OCI-LY7 (cell line): ENCODE data around the gene CAPN5.

Source experiments
- EZH2phosphoT487 ChIP-seq: fragments of 200-600 bp; sonication (generic); IDR thresholded peaks from 2 replicates; pipeline ENCODE4 v1.6.1; 2018; ENCODE audit warnings: low read depth, borderline replicate concordance, mild to moderate bottlenecking, mixed run types, antibody characterized with exemption, low read length, moderate library complexity, mixed read lengths
- TF ChIP-seq, protein P1 (sequence below): fragments of 200-600 bp; sonication (generic); conservative IDR thresholded peaks from 2 replicates; pipeline ENCODE4 v1.5.1; 2014; ENCODE audit warnings: mild to moderate bottlenecking, antibody characterized with exemption, low read length, moderate library complexity, mixed read lengths

DNA sequence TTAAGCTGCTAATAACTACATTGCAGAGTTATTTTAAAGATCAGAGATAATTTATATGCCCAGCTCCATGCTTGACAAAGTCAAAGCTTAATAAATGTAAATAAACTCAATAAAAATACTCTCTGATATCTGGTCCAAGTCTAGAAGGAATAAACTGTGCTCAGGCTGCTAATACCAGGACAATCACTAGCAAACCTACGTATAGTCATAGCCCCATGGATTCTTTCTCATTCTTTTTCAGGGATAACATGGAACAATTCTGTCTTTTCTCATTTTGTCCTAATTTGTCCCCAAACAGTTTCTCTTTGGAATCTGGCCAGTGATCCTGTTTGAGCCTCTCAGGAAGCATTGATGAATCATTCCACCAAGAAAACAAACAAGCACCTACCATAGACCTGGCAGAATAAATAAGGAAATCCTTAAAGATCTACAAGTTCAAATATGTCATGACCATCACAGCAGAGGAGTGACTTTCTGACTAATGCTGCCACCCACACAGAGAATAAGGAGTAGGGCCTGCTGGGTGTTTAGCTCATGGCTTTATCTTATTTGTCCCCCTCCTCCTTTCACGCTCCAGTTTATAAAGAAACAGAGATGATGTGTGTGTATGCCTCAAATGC is 46.7 kb upstream of the CAPN5 start:
- TF ChIP-seq, protein P1, sequence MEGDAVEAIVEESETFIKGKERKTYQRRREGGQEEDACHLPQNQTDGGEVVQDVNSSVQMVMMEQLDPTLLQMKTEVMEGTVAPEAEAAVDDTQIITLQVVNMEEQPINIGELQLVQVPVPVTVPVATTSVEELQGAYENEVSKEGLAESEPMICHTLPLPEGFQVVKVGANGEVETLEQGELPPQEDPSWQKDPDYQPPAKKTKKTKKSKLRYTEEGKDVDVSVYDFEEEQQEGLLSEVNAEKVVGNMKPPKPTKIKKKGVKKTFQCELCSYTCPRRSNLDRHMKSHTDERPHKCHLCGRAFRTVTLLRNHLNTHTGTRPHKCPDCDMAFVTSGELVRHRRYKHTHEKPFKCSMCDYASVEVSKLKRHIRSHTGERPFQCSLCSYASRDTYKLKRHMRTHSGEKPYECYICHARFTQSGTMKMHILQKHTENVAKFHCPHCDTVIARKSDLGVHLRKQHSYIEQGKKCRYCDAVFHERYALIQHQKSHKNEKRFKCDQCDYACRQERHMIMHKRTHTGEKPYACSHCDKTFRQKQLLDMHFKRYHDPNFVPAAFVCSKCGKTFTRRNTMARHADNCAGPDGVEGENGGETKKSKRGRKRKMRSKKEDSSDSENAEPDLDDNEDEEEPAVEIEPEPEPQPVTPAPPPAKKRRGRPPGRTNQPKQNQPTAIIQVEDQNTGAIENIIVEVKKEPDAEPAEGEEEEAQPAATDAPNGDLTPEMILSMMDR: no peak
- TF ChIP-seq EZH2phosphoT487: no peak
